ENCODE measurements around the gene CTDP1.

GRCh38 chr18:79682894-79683625 lies 3.5 kb downstream of the CTDP1 start:
- TF ChIP-seq POLR2AphosphoS5 (IDR thresholded peaks at IDR 0.05; ENCODE audit: low read depth, low read length), result no peak
- no peak for TF ChIP-seq REST (IDR thresholded peaks at IDR 0.05; ENCODE audit: insufficient read depth in 1 of 2, low read depth in 2 of 2, low read length in 2 of 2)
- TF ChIP-seq TAF1 (IDR thresholded peaks at IDR 0.05; ENCODE audit: borderline replicate concordance, insufficient read depth, low read length), result no peak
- TF ChIP-seq SIN3A (IDR thresholded peaks at IDR 0.05; ENCODE audit: borderline replicate concordance, insufficient read depth, low read length), result no peak
